Activated gamma-delta T cell treated with Interleukin-2 at 50 U/mL for 16 hours (primary cell): Measurements from ENCODE around the gene ZDHHC9.

Experiments
- DNase-seq: peaks from one replicate; pipeline ENCODE4 v3.0.0-alpha.2; 2020

The ZDHHC9 gene

DNA sequence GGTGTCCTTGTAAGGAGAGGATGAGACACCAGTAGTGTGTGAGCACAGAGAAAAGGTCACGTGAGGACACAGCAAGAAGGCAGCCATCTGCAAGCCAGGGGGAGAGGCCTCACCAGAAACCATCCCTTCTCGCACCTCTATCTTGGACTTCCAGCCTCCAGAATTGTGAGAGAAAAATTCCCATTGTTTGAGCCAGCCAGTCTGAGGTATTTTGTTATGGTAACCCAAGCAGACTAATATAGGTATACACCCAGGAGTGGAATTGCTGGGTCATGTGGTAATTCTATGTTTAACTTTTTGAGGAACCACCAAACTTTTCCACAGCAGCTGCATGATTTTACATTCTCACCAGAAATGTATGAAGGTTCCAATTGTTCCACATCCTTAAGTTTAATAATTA lies 25.6 kb downstream of the ZDHHC9 start:
- no peak for DNase-seq

- DNase-seq, result no peak
Measured at GRCh38 chrX:129813662-129814368, 29.9 kb downstream of the ZDHHC9 start.

- DNase-seq, result no peak
Measured at GRCh38 chrX:129808829-129809796, 34.6 kb downstream of the ZDHHC9 start.

DNA sequence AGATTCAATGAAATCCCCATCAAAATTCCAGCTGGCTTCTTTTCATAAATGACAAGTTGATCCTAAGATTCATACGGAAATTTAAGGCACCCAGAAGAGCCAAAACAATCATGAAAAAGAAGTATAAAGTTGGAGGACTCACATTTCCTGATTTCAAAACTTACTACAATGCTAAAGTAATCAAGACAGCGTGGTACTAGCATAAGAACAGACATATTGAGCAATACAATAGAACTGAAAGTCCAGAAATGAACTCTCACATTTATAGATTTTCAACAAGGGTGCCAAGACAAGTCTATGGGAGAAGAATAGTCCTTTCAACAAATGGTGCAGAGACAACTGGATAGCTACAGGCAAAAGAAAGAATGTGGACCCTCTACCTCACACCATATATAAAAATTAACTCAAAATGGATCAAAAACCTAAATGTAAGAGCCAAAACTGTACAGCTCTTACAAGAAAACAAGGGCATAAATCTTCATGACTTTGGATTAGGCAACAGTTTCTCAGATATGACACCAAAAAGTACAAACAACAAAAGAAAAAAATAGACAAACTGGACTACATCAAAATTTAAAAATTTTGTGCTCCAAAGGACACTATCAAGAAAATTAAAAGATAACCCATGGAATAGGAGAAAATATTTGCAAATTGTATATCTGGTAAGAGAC lies 35.4 kb downstream of the ZDHHC9 start:
- DNase-seq, result no peak

- DNase-seq, result no peak
Measured at GRCh38 chrX:129804806-129805205, 38.9 kb downstream of the ZDHHC9 start.

DNA sequence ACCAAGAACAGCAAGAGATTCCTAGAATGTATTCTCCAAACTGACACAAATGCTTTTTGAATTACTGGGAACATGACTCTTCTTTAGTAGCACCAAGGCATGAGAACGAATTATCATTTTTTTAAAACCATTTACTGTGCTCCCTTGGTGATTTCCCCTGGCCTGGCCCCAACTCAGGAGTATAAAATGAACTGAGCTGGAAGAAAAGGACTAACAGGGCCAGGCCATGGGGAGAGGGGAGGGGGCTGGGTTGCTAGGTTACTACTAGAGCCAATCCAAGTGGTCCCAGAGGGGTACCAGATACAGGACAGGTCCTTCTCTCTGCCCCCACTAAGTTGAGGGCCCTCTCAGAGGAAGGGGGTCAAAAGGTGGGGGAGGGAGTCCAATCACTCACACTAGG lies 40.8 kb downstream of the ZDHHC9 start:
- DNase-seq, result no peak

DNA sequence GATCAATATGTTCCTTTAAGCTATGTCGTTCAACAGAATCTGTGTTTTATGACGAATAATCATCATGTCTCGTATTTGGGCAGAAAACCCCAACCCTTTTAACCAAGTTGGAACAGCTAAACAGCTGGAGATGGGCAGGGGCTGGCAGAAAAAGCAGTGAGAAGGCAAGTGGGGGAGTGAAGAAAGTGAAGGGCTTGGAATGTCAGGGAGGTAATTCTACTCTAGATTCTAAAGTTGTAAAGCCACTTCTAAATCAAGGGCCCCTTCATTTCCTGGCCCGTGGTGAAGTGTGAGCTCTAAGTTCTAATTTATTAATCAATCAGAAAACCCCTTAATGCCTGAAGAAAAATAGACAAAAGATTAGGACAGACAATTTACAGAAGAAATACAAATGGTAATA lies 43.5 kb downstream of the ZDHHC9 start:
- no peak for DNase-seq

DNA sequence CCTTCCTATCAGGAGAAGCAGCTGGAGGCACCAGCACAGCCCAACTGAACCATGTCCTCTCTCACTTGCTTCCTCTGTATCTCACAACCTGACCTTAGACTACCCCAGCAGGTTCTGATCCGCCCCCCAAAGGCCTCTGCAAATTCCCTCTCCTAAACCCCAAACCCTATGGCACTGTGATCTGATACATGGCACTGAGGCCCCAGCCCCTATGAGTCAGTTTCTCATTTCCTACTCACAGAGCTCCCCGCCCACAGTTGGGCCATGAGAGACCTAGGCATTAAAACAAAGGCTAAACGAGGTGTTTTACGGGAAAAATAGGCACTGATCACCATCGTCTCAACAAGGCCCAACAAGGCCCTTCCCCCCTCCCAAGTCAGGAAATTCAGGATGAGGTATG lies 44.8 kb downstream of the ZDHHC9 start:
- no peak for DNase-seq

GRCh38 chrX:129798456-129798855 lies 45.2 kb downstream of the ZDHHC9 start:
- no peak for DNase-seq

- DNase-seq, result no peak
Measured at GRCh38 chrX:129797251-129797906, 46.3 kb downstream of the ZDHHC9 start.

DNA sequence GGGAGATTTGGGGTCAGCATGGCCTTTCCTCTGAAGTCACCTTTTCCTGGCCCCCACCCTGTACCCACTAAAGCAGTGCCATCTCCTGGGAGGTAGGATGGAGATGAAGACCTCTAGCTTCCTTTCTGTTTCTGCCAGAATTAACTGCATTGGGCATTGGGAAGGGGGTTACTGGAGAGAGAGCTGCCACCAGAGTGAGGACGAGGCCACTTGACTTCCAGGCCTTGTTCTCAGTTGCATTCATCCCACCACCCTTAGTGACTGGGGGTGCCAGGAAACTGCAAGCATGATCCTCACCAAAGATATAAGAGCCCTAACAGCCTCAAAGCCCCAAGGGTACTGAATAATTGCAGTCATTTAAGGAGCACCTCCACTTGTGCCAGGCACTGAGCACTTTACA lies 48.1 kb downstream of the ZDHHC9 start:
- DNase-seq, result no peak

- no peak for DNase-seq
Measured at GRCh38 chrX:129793604-129794191, 50.0 kb downstream of the ZDHHC9 start.

GRCh38 chrX:129792586-129793291 lies 50.9 kb downstream of the ZDHHC9 start:
- DNase-seq, result no peak

DNA sequence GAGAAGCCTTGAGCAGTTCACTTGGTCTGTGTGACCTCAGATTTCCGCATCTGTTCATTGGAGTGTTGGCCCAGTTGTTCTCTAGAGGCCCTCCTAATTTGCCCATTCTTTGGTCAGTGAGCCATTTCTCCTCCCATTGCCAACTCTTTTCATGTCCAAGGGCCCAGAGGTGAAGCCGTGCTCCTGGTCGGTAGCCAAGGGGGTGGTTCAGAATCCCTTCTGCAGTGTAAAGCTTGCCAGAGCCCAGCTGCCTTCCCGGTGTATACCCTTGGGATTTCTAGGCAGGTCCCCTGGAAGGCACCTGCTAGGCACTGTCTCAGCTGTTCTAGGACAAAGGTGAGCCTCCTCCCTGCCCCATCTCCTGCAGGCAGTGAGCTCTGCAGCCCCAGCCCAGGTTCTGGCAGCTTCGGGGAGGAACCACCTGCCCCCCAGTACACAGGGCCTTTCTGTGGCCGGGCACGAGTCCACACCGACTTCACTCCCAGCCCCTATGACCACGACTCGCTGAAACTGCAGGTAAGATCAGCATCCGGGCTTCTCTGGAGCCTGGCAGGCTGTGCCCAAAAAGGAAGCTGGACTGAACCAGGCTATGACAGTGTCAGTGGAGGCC lies 51.6 kb downstream of the ZDHHC9 start:
- no peak for DNase-seq

DNA sequence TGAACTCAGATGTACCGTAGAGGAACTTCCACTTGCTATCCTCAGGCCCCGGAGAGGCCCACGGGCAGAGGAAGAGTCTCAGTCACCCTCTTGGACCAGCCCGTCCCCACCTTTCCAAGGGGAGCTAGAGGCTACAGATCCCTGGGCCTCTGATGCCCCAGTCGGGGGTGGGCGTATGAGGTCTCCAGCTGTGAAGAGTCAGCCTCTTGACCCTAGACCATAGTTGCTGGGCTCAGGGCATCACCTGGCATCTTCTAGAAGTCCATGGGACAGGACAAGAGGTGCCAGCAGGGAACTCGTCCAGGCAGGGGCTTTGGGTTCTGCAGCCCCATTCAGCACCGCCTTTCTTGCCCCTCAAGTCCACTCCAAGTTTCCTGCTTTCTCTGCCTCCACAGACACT lies 52.4 kb downstream of the ZDHHC9 start:
- DNase-seq, result no peak

DNA sequence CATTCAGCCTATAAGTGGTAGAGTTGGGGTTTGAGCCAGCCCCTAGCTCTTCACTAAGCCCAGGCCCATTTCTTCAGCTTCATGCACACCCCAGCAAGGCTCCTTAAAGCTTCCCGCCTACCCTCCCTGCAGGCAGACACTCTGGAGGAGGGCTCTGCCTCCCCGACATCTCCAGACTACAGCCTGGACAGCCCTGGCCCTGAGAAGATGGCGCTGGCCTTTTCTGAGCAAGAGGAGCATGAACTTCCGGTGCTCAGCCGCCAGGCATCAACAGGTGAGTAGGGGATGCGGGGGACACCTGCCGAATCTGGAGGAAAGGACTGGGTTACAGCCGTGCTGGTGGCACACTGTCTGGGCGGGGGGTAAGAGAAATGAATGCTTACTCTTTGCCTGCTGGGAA lies 52.9 kb downstream of the ZDHHC9 start:
- DNase-seq, result no peak

DNA sequence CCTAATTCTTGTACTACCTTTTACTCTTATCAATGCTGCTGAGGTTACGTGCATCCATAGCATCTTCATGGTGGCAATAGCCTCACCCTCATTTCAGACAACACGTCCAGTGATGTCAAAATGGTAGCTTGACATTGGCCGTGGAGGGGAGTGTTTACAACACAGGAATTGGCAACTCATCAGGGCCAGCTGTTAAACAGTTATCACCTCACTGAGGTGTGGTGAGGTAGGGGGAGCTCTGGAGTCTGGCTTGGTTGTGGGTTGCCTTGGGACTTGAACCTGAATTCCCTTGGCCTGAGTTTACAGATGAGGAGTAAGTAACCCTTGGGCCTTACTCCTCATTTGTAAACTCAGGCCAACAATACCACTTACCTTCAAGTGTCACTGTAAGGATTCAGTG lies 53.5 kb downstream of the ZDHHC9 start:
- no peak for DNase-seq

- no peak for DNase-seq
Measured at GRCh38 chrX:129788527-129788926, 55.2 kb downstream of the ZDHHC9 start.

DNA sequence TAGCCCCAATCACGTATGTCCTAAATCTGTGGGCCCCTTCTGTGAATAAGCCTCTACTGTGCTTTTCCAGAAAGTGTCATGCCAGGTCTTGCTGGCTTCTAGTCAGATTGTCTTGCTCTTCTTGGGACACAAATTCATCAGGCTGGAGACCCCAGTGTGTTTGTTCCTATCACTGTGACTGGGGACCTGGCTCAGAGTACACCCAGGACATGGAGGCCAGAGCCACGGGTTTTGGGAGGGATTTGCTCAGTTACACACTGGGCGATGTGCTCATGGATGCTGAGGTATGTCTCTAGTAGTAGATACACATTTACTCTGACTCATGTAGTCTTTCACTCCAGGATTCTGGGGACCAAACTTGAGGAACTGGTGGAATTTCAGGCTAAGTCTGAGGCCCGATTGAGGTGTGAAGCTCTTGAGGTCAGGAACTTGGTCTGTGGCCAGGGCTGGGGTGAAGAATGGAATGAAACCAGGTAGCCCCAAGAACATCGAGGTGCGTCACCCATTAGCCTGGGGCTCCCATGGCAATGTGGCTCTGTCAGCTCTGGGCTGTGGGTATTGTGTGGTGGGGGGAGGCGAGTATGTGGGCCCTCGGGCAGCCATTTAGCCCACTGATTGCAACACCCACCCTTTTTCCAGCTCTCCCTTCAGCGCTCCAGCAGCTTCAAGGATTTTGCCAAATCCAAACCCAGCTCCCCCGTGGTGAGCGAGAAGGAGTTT lies 56.2 kb downstream of the ZDHHC9 start:
- DNase-seq, result no peak

DNA sequence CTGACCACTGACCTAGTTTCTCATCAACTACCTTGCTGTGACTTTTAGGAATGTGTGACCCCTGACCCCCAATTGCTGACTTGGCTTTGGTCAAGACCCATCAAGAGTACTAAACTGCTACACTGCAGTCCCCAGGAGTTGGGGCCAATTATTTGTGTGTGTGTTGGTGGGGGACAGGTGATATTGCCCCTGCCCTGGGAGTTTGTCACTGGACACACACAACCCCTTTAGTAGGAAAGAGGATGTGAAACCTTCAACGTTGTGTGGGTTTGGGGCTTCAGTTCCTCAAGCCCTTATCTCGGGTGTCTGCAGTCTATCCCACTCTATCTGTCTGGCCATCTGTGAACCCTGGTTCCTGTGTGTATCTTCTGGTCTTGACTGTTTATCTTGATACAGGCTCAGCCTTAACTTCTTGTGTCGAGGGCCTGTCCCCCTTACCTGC lies 57.5 kb downstream of the ZDHHC9 start:
- DNase-seq, result no peak
